A549 (cell line): ENCODE results near the gene SLC10A3. TPM values are rescaled to one million over a fixed set of nuclear protein-coding genes. Genes with fewer than 3 reads are reported as not detected.

Experiments used
- ATAC-seq, 2 experiments: fragments of 200-7000 bp in 1 of 2; fragments of >200 bp in 1 of 2; cut with Nextera tagmentation in 1 of 2; cut with Tn5 transposase in 1 of 2; 3 replicates each; pipeline versions ENCODE4 v1.8.0 to v1.9.1; 2018 to 2020; ENCODE audit warnings: mild to moderate bottlenecking in 1 of 2, moderate library complexity in 1 of 2
- CTCF ChIA-PET: fragments of 300-600 bp; sonication (Branson Sonifier 250); formaldehyde crosslinking; extraction: SDS; loops from one replicate; lab custom pipeline; 2021; ENCODE audit warnings: antibody characterized with exemption, inconsistent platforms; lab: Yijun Ruan, JAX
- POLR2A ChIA-PET: fragments of 350-600 bp; formaldehyde crosslinking; extraction: SDS; loops from one replicate; lab custom pipeline; 2021; ENCODE audit warnings: antibody characterized with exemption, inconsistent platforms; lab: Yijun Ruan, JAX
- DNase-seq, 2 experiments: peaks; one replicate each; pipeline versions ENCODE4 v3.0.0 to v3.0.0-alpha.2; 2011 to 2016; ENCODE audit warnings: low read depth in 1 of 2, low spot score in 1 of 2
- FAIRE-seq: peaks from 2 replicates; lab custom pipeline; 2011; peaks lifted over from hg19 to GRCh38; lab: Jason Lieb, UNC
- H3K27ac ChIP-seq, 2 experiments: fragments of >200 bp; sonication (Bioruptor Twin); formaldehyde crosslinking; 3 replicates each; pipeline ENCODE4 v1.5.1; 2016 to 2017
- H3K4me1 ChIP-seq: fragments of >200 bp; sonication (Bioruptor Twin); formaldehyde crosslinking; 3 replicates; pipeline ENCODE4 v1.6.1; 2016
- H3K4me2 ChIP-seq: fragments of >200 bp; sonication (Bioruptor Twin); formaldehyde crosslinking; 3 replicates; pipeline ENCODE4 v1.6.1; 2016
- H3K4me3 ChIP-seq: fragments of >200 bp; sonication (Bioruptor Twin); formaldehyde crosslinking; 3 replicates; pipeline ENCODE4 v1.5.1; 2016
- H3K9me3 ChIP-seq: fragments of >200 bp; sonication (Bioruptor Twin); formaldehyde crosslinking; 3 replicates; pipeline ENCODE4 v1.6.1; 2016
- CBX2 ChIP-seq: fragments of 200-600 bp; sonication (generic); IDR thresholded peaks from 2 replicates; pipeline ENCODE4 v1.6.1; 2016; ENCODE audit warnings: low read depth, mild to moderate bottlenecking, borderline replicate concordance
- CBX8 ChIP-seq: fragments of 200-600 bp; sonication (generic); IDR thresholded peaks from 2 replicates; pipeline ENCODE4 v1.6.1; 2016
- CEBPB ChIP-seq, 2 experiments: fragments of >200 bp in 1 of 2; sonication (Bioruptor Twin) in 1 of 2; formaldehyde crosslinking in 1 of 2; IDR thresholded peaks; 2 replicates each; pipeline ENCODE4 v1.6.1; 2012 to 2016
- CHD2 ChIP-seq: fragments of 150-350 bp; IDR thresholded peaks from 2 replicates; pipeline ENCODE4 v1.6.1; 2014; ENCODE audit warnings: low read length; ENCODE audit not compliant: partially characterized antibody
- CTCF ChIP-seq: fragments of >200 bp; sonication (Bioruptor Twin); formaldehyde crosslinking; IDR thresholded peaks from 3 replicates; pipeline ENCODE4 v1.5.1; 2016
- E2F6 ChIP-seq: IDR thresholded peaks from 2 replicates; pipeline ENCODE4 v1.6.1; 2012; ENCODE audit warnings: low read depth, borderline replicate concordance
- EHF ChIP-seq: fragments of 250-450 bp; sonication (Bioruptor Pico); IDR thresholded peaks from 2 replicates; pipeline ENCODE4 v1.5.0; 2020; ENCODE audit warnings: mild to moderate bottlenecking
- EHMT2 ChIP-seq: fragments of 200-600 bp; sonication (generic); IDR thresholded peaks from 2 replicates; pipeline ENCODE4 v1.6.1; 2016; ENCODE audit warnings: antibody characterized with exemption, low read depth, mild to moderate bottlenecking, moderate library complexity
- ESRRA ChIP-seq: fragments of 150-350 bp; IDR thresholded peaks from 2 replicates; pipeline ENCODE4 v1.6.1; 2014; ENCODE audit warnings: mild to moderate bottlenecking, low read length, borderline replicate concordance
- FOXS1 ChIP-seq: fragments of 250-450 bp; sonication (Bioruptor Pico); IDR thresholded peaks from 2 replicates; pipeline ENCODE4 v1.5.0; 2020; ENCODE audit warnings: mild to moderate bottlenecking, moderate library complexity
- GATA3 ChIP-seq: IDR thresholded peaks from 2 replicates; pipeline ENCODE4 v1.6.1; 2012; ENCODE audit warnings: borderline replicate concordance
- HDAC2 ChIP-seq: fragments of 200-600 bp; sonication (generic); IDR thresholded peaks from 2 replicates; pipeline ENCODE4 v1.6.1; 2016
- HES2 ChIP-seq: fragments of >200 bp; sonication (Bioruptor Twin); formaldehyde crosslinking; IDR thresholded peaks from 2 replicates; pipeline ENCODE4 v1.6.1; 2016
- HMGXB4 ChIP-seq: fragments of 250-450 bp; sonication (Bioruptor Pico); IDR thresholded peaks from 2 replicates; pipeline ENCODE4 v1.5.0; 2021; ENCODE audit warnings: mild to moderate bottlenecking, moderate library complexity, borderline replicate concordance
- HOXB13 ChIP-seq: fragments of 250-450 bp; sonication (Bioruptor Pico); IDR thresholded peaks from 2 replicates; pipeline ENCODE4 v1.5.0; 2020; ENCODE audit warnings: low read depth, mild to moderate bottlenecking, moderate library complexity
- HOXB5 ChIP-seq: fragments of 250-450 bp; sonication (Bioruptor Pico); IDR thresholded peaks from 2 replicates; pipeline ENCODE4 v1.5.0; 2020; ENCODE audit warnings: mild to moderate bottlenecking, moderate library complexity
- JUN ChIP-seq, 2 experiments: fragments of >200 bp; sonication (Bioruptor Twin); formaldehyde crosslinking; IDR thresholded peaks; 2 replicates in 1 of 2; 3 replicates in 1 of 2; pipeline ENCODE4 v1.6.1; 2016 to 2017
- JUNB ChIP-seq: fragments of >200 bp; sonication (Bioruptor Twin); formaldehyde crosslinking; IDR thresholded peaks from 2 replicates; pipeline ENCODE4 v1.6.1; 2016
- MAFK ChIP-seq: fragments of 450-650 bp; IDR thresholded peaks from 2 replicates; pipeline ENCODE4 v1.6.1; 2014; ENCODE audit not compliant: partially characterized antibody
- MYC ChIP-seq: IDR thresholded peaks from 2 replicates; pipeline ENCODE4 v1.6.1; 2012; ENCODE audit warnings: mild to moderate bottlenecking, inconsistent platforms, low read length, improper control_type of control experiment, borderline replicate concordance
- PHF8 ChIP-seq: fragments of 200-600 bp; sonication (generic); IDR thresholded peaks from 2 replicates; pipeline ENCODE4 v1.6.1; 2016; ENCODE audit warnings: low read depth, mild to moderate bottlenecking, antibody characterized with exemption, moderate library complexity, borderline replicate concordance
- POLR2A ChIP-seq: IDR thresholded peaks from 2 replicates; pipeline ENCODE4 v1.6.1; 2012; ENCODE audit warnings: mild to moderate bottlenecking, low read length
- RAD21 ChIP-seq, 2 experiments: fragments of >200 bp in 1 of 2; sonication (Bioruptor Twin) in 1 of 2; formaldehyde crosslinking in 1 of 2; IDR thresholded peaks in 1 of 2; conservative IDR thresholded peaks in 1 of 2; 2 replicates in 1 of 2; 3 replicates in 1 of 2; pipeline ENCODE4 v1.6.1; 2012 to 2018; ENCODE audit warnings: inconsistent platforms in 1 of 2
- RCOR1 ChIP-seq: fragments of 150-350 bp; IDR thresholded peaks from 2 replicates; pipeline ENCODE4 v1.6.1; 2014; ENCODE audit warnings: antibody characterized with exemption, low read length, low read depth
- RFX5 ChIP-seq: fragments of 450-650 bp; IDR thresholded peaks from 2 replicates; pipeline ENCODE4 v1.7.1; 2014; ENCODE audit warnings: antibody characterized with exemption, mild to moderate bottlenecking, moderate library complexity
- RNF2 ChIP-seq: fragments of 200-600 bp; sonication (generic); IDR thresholded peaks from 2 replicates; pipeline ENCODE4 v1.6.1; 2016; ENCODE audit warnings: low read depth, mild to moderate bottlenecking, antibody characterized with exemption, moderate library complexity, borderline replicate concordance
- SMC3 ChIP-seq: fragments of >200 bp; sonication (Bioruptor Twin); formaldehyde crosslinking; IDR thresholded peaks from 3 replicates; pipeline ENCODE4 v1.6.1; 2018; ENCODE audit warnings: inconsistent platforms
- SREBF2 ChIP-seq: fragments of 450-650 bp; IDR thresholded peaks from 2 replicates; pipeline ENCODE4 v1.6.1; 2014; ENCODE audit warnings: mild to moderate bottlenecking, moderate library complexity
- USF2 ChIP-seq: fragments of 450-650 bp; IDR thresholded peaks from 2 replicates; pipeline ENCODE4 v1.6.1; 2014; ENCODE audit warnings: antibody characterized with exemption
- ZC3H11A ChIP-seq: fragments of 450-650 bp; IDR thresholded peaks from 2 replicates; pipeline ENCODE4 v1.6.1; 2014; ENCODE audit warnings: antibody characterized with exemption, mild to moderate bottlenecking
- ZFP36 ChIP-seq: fragments of 450-650 bp; IDR thresholded peaks from 2 replicates; pipeline ENCODE4 v1.6.1; 2014; ENCODE audit warnings: borderline replicate concordance; ENCODE audit not compliant: partially characterized antibody
- ZNF302 ChIP-seq: fragments of 250-450 bp; sonication (Bioruptor Pico); IDR thresholded peaks from 2 replicates; pipeline ENCODE4 v1.9.0; 2021; ENCODE audit warnings: inconsistent platforms, mild to moderate bottlenecking, moderate library complexity
- WGBS: methylation state at CpG from one replicate; pipeline ENCODE4 v1.1.6; 2017; ENCODE audit errors: missing lambda C conversion rate; 5-methylcytosine and 5-hydroxymethylcytosine counted together
- polyA plus RNA-seq, 4 experiments: library from polyadenylated mRNA; depleted of rRNA in 3 of 4; stranded (reverse); fragments of >200 nt; fragmentation: RNase III in 1 of 4; extraction: RNeasy Plus Mini Kit Qiagen cat#74134 plus additional on column Dnase treatment in 1 of 4; gene quantifications; 2 replicates in 3 of 4; 3 replicates in 1 of 4; pipeline ENCODE4 v1.2.3, GENCODE V29; 2011 to 2017

Gene SLC10A3
- polyA plus RNA-seq, 2 of the 4 experiments (the other 2 are of a cell fraction): 9.0 to 21.7 TPM

GRCh38 chrX:154512879-154513553 is 22.6 kb upstream of the SLC10A3 start:
- Histone ChIP-seq H3K4me1 (peaks cover 10% of the 10 kb centered on the region; the same call in 2 of the 3 replicates), H3K4me2 (no peak overlapping the region), H3K4me3 (no peak overlapping the region), H3K27ac (no peak overlapping the region), H3K9me3 (no peaks in the 10 kb centered on the region)
- ATAC-seq (no peak), DNase-seq (no peak), FAIRE-seq (no peak)
- CTCF ChIA-PET: interaction anchor here (0.8 kb wide), 1 partner anchor 140 kb away, joined by 3 read pairs; no protein-coding TSS in a partner anchor
- POLR2A ChIA-PET: interaction anchor here (0.6 kb wide), 1 partner anchor 22 kb away, joined by 4 read pairs; the partner anchor contains the start of gene SLC10A3
- no peak for TF ChIP-seq JUNB
- TF ChIP-seq RAD21 (conservative IDR thresholded peaks at IDR 0.05 in 1 of 2, IDR thresholded peaks at IDR 0.05 in 1 of 2): no peak
- no peak for TF ChIP-seq CBX8
- no peak for TF ChIP-seq EHMT2
- no peak for TF ChIP-seq MAFK
- no peak for TF ChIP-seq JUN (IDR thresholded peaks at IDR 0.05)
- no peak for TF ChIP-seq USF2
- no peak for TF ChIP-seq ZC3H11A
- TF ChIP-seq CEBPB (IDR thresholded peaks at IDR 0.05): no peak
- no peak for TF ChIP-seq HOXB5 (CRISPR knock-in tag)
- no peak for TF ChIP-seq CHD2
- no peak for TF ChIP-seq CTCF
- no peak for TF ChIP-seq ESRRA
- TF ChIP-seq SMC3: no peak
- 92% methylated on average over 15 of the region's 16 CpGs for WGBS

- H3K27ac ChIP-seq: no peak overlapping the region
- DNase-seq (no peak), FAIRE-seq (no peak), ATAC-seq (no peak)
- 95% methylated on average over 12 of the region's 12 CpGs for WGBS
- peaks cover 7% of the 10 kb centered on the region; the same call in 2 of the 3 replicates for H3K4me1 ChIP-seq
- H3K4me2 ChIP-seq: no peak overlapping the region
- ChIA-PET POLR2A (no interaction called here), CTCF (no interaction called here)
- no peak for TF ChIP-seq ZNF302
- no peak for TF ChIP-seq HMGXB4 (CRISPR knock-in tag)
- TF ChIP-seq RFX5: no peak
- no peak for TF ChIP-seq FOXS1 (CRISPR knock-in tag)
- no peak for TF ChIP-seq JUNB
- no peak for TF ChIP-seq PHF8
- TF ChIP-seq E2F6: no peak
- TF ChIP-seq GATA3: no peak
- TF ChIP-seq HOXB13: no peak
- TF ChIP-seq RCOR1: no peak
- TF ChIP-seq EHF (CRISPR knock-in tag): no peak
- TF ChIP-seq RNF2: no peak
- no peak for TF ChIP-seq MYC
- TF ChIP-seq SREBF2: no peak
- no peak for TF ChIP-seq SMC3
- no peak for TF ChIP-seq POLR2A
- no peak for TF ChIP-seq HDAC2
- TF ChIP-seq CBX2: no peak
- no peak for TF ChIP-seq HES2
- TF ChIP-seq ZFP36: no peak
- TF ChIP-seq, all 56 proteins: peak for 0
- H3K4me3 ChIP-seq: no peak overlapping the region
- no peaks in the 10 kb centered on the region for H3K9me3 ChIP-seq
Observed at GRCh38 chrX:154511761-154512160, 21.3 kb upstream of the SLC10A3 start.
